ENCODE results near the gene RTN4. TPM values are rescaled to one million over a fixed set of nuclear protein-coding genes. Genes with fewer than 3 reads are reported as not detected.

Gene RTN4
- total RNA-seq, 2 donors from 2014 or later, result 180 to 225 TPM

DNA sequence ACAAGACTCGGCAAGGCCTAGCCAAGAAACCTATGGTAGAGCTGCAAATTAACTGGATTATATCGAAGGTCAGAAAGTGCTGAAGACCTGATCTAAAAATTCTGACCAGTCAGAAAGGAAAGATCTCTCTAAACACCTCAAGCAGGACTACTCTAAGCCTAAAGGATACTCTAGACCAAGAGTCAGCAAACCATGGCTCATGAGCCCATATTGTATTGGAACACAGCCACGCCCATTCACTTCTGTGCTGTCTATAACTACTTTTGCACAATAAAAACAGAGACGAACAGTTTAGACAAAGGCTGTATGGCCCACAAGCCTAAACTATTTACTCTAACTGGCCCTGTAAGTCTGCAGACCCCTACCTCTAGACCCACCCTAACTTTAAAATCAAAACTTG is 18.7 kb downstream of the RTN4 start:
- Histone ChIP-seq H3K27ac (ENCODE audit: low read depth, low read length) (no peak overlapping the region), H3K9me3 (ENCODE audit: control insufficient read depth, low read length) (no peaks in the 10 kb centered on the region), H3K4me3 (ENCODE audit: low read length) (no peak overlapping the region), H3K9ac (ENCODE audit: extremely low read depth, low read length, poor library complexity, severe bottlenecking) (no peak overlapping the region), H3K36me3 (ENCODE audit: control insufficient read depth, insufficient read depth, low read length) (peaks cover 4% of the 10 kb centered on the region), H3K4me1 (ENCODE audit: control insufficient read depth, insufficient read depth, low read length) (peaks cover 7% of the 10 kb centered on the region), H3K27me3 (ENCODE audit: control insufficient read depth, insufficient read depth, low read length, poor library complexity, severe bottlenecking) (no peaks in the 10 kb centered on the region)
- no peaks in the 10 kb centered on the region for H3K27me3 Mint-ChIP-seq (ENCODE audit: insufficient read depth)
- TF ChIP-seq, protein P1, sequence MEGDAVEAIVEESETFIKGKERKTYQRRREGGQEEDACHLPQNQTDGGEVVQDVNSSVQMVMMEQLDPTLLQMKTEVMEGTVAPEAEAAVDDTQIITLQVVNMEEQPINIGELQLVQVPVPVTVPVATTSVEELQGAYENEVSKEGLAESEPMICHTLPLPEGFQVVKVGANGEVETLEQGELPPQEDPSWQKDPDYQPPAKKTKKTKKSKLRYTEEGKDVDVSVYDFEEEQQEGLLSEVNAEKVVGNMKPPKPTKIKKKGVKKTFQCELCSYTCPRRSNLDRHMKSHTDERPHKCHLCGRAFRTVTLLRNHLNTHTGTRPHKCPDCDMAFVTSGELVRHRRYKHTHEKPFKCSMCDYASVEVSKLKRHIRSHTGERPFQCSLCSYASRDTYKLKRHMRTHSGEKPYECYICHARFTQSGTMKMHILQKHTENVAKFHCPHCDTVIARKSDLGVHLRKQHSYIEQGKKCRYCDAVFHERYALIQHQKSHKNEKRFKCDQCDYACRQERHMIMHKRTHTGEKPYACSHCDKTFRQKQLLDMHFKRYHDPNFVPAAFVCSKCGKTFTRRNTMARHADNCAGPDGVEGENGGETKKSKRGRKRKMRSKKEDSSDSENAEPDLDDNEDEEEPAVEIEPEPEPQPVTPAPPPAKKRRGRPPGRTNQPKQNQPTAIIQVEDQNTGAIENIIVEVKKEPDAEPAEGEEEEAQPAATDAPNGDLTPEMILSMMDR (conservative IDR thresholded peaks at IDR 0.05), result no peak
- no peak overlapping the region for H3K4me3 Mint-ChIP-seq
- H3K4me1 Mint-ChIP-seq, result peaks cover 15% of the 10 kb centered on the region
- peaks cover 15% of the 10 kb centered on the region for H3K36me3 Mint-ChIP-seq (ENCODE audit: low read depth)
- DNase-seq, result no peak
- peak overlapping the region; percentile 74 for H3K27ac Mint-ChIP-seq
- WGBS, 2 experiments (ENCODE audit: insufficient coverage in 1 of 2, insufficient read length in 1 of 2), result 88 to 91% methylated on average over 2 to 4 of the region's 4 CpGs
- H3K9me3 Mint-ChIP-seq, result peaks cover 2% of the 10 kb centered on the region

- Mint-ChIP-seq H3K4me1 (peaks cover 15% of the 10 kb centered on the region), H3K36me3 (ENCODE audit: low read depth) (peaks cover 13% of the 10 kb centered on the region), H3K9me3 (peaks cover 1% of the 10 kb centered on the region), H3K4me3 (no peak overlapping the region), H3K27ac (peak overlapping the region; percentile 74), H3K27me3 (ENCODE audit: insufficient read depth) (no peaks in the 10 kb centered on the region)
- no peak overlapping the region for H3K9ac ChIP-seq (ENCODE audit: extremely low read depth, low read length, poor library complexity, severe bottlenecking)
- WGBS, 2 experiments (ENCODE audit: insufficient coverage in 1 of 2, insufficient read length in 1 of 2), result 91% methylated on average over 3 of the region's 3 CpGs; no CpG with 5 or more reads in 1 of the 2 experiments
- H3K9me3 ChIP-seq (ENCODE audit: control insufficient read depth, low read length), result no peaks in the 10 kb centered on the region
- H3K27me3 ChIP-seq (ENCODE audit: control insufficient read depth, insufficient read depth, low read length, poor library complexity, severe bottlenecking), result no peaks in the 10 kb centered on the region
- peaks cover 11% of the 10 kb centered on the region for H3K36me3 ChIP-seq (ENCODE audit: control insufficient read depth, insufficient read depth, low read length)
- no peak overlapping the region for H3K4me3 ChIP-seq (ENCODE audit: low read length)
- no peak for DNase-seq
- TF ChIP-seq, protein P1 (conservative IDR thresholded peaks at IDR 0.05), result no peak
- no peak overlapping the region for H3K27ac ChIP-seq (ENCODE audit: low read depth, low read length)
- H3K4me1 ChIP-seq (ENCODE audit: control insufficient read depth, insufficient read depth, low read length), result peaks cover 7% of the 10 kb centered on the region
These were observed 19.5 kb downstream of the RTN4 start for GRCh38 chr2:55030766-55031165.

GRCh38 chr2:55029098-55029497 is 21.2 kb downstream of the RTN4 start:
- Histone ChIP-seq H3K4me3 (ENCODE audit: low read length) (no peak overlapping the region), H3K9ac (ENCODE audit: extremely low read depth, low read length, poor library complexity, severe bottlenecking) (no peak overlapping the region), H3K36me3 (ENCODE audit: control insufficient read depth, insufficient read depth, low read length) (peaks cover 26% of the 10 kb centered on the region), H3K9me3 (ENCODE audit: control insufficient read depth, low read length) (no peaks in the 10 kb centered on the region), H3K27ac (ENCODE audit: low read depth, low read length) (no peak overlapping the region), H3K27me3 (ENCODE audit: control insufficient read depth, insufficient read depth, low read length, poor library complexity, severe bottlenecking) (no peaks in the 10 kb centered on the region), H3K4me1 (ENCODE audit: control insufficient read depth, insufficient read depth, low read length) (peaks cover 7% of the 10 kb centered on the region)
- Mint-ChIP-seq H3K9me3 (no peaks in the 10 kb centered on the region), H3K4me3 (no peak overlapping the region), H3K27ac (peak overlapping the region; percentile 28), H3K27me3 (ENCODE audit: insufficient read depth) (no peaks in the 10 kb centered on the region), H3K36me3 (ENCODE audit: low read depth) (peaks cover 3% of the 10 kb centered on the region), H3K4me1 (peaks cover 15% of the 10 kb centered on the region)
- 100% methylated on average over 1 of the region's 1 CpG; no CpG with 5 or more reads in 1 of the 2 experiments for WGBS, 2 experiments (ENCODE audit: insufficient coverage in 1 of 2, insufficient read length in 1 of 2)
- no peak for DNase-seq
- TF ChIP-seq, protein P1 (conservative IDR thresholded peaks at IDR 0.05), result no peak
